Suprapubic skin (tissue), 4 donors: ENCODE data around the gene ANKRD6. TPM values are rescaled to one million over a fixed set of nuclear protein-coding genes. Genes with fewer than 3 reads are reported as not detected.

Source experiments
- DNase-seq, 2 donors: peaks; one replicate each; pipeline ENCODE4 v3.0.0-alpha.2; 2019; ENCODE audit warnings: low spot score in 2 of 2
- H3K27ac ChIP-seq: fragments of 200-600 bp; sonication (generic); one replicate; pipeline ENCODE4 v1.5.1; 2019
- H3K27me3 ChIP-seq: fragments of 200-600 bp; sonication (generic); one replicate; pipeline ENCODE4 v1.5.1; 2019
- H3K36me3 ChIP-seq: fragments of 200-600 bp; sonication (generic); one replicate; pipeline ENCODE4 v1.5.1; 2019
- H3K4me1 ChIP-seq: fragments of 200-600 bp; sonication (generic); one replicate; pipeline ENCODE4 v1.5.1; 2019
- H3K4me3 ChIP-seq: fragments of 200-600 bp; sonication (generic); one replicate; pipeline ENCODE4 v1.5.1; 2019; ENCODE audit warnings: mild to moderate bottlenecking
- H3K9me3 ChIP-seq: fragments of 200-600 bp; sonication (generic); one replicate; pipeline ENCODE4 v1.5.1; 2019
- EP300 ChIP-seq: sonication (generic); formaldehyde crosslinking; IDR thresholded peaks from one replicate; pipeline ENCODE4 v1.6.1; 2017; ENCODE audit warnings: antibody characterized with exemption
- POLR2A ChIP-seq, 2 donors: fragments of 450-650 bp; IDR thresholded peaks; one replicate each; pipeline ENCODE4 v1.6.1; 2017; ENCODE audit warnings: antibody characterized with exemption in 2 of 2, mild to moderate bottlenecking in 2 of 2, moderate library complexity in 2 of 2
- POLR2AphosphoS5 ChIP-seq, 3 donors: sonication (generic); formaldehyde crosslinking; IDR thresholded peaks; one replicate each; pipeline ENCODE4 v1.6.1; 2017; ENCODE audit warnings: antibody characterized with exemption in 3 of 3
- WGBS: methylation state at CpG from one replicate; pipeline ENCODE4 v1.1.5; 2018; 5-methylcytosine and 5-hydroxymethylcytosine counted together
- total RNA-seq, 4 donors: library from RNA; depleted of rRNA; stranded (reverse); fragments of >200 nt; gene quantifications; one replicate each; pipeline ENCODE4 v1.1.0, GENCODE V29; 2016
- TF ChIP-seq, protein P1 (sequence below), 2 donors: fragments of 200-600 bp in 1 of 2; fragments of 450-650 bp in 1 of 2; sonication (generic) in 1 of 2; IDR thresholded peaks; one replicate each; pipeline ENCODE4 v1.5.1; 2016 to 2019; ENCODE audit warnings: antibody characterized with exemption in 2 of 2, mild to moderate bottlenecking in 1 of 2, moderate library complexity in 1 of 2

Gene ANKRD6
- total RNA-seq, 4 donors from 2014 or later = 3.4 to 6.9 (median 5.4) TPM

DNA sequence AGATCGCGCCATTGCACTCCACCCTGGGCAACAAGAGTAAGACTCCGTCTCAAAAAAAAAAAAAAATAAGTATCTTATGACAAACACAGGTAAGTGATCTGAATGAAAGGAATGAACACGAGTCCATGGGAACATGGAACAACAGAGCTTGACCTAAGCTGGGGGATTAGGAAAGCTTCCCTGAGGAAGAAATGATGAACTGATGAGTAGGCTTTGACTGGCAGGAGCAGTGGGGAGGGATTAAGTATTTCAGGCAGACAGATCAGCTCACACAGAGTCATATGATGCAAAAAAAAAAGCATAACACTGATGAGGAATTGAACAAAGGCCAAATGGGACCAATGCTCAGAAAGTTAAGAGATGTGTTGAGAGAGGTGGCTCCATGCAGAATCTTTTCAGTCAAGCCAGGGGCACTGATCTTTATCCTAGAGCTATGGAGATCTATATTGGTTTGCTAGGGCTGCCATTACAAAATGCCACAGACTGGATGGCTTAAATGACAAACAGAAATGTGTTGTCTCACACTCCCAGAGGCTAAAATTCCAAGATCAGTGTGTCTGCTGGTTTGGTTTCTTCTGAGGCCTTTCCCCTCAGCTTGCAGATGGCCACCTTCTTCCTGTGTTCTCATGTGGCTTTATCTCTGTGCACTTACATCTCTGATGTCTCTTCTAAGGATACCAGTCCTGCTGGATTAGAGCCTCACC is 85.6 kb downstream of the ANKRD6 start:
- H3K4me1 ChIP-seq = no peaks in the 10 kb centered on the region
- H3K27me3 ChIP-seq = no peaks in the 10 kb centered on the region
- no peaks in the 10 kb centered on the region for H3K9me3 ChIP-seq
- no peak for TF ChIP-seq EP300
- no peak for TF ChIP-seq POLR2A (IDR thresholded peaks at IDR 0.05)
- TF ChIP-seq, protein P1, sequence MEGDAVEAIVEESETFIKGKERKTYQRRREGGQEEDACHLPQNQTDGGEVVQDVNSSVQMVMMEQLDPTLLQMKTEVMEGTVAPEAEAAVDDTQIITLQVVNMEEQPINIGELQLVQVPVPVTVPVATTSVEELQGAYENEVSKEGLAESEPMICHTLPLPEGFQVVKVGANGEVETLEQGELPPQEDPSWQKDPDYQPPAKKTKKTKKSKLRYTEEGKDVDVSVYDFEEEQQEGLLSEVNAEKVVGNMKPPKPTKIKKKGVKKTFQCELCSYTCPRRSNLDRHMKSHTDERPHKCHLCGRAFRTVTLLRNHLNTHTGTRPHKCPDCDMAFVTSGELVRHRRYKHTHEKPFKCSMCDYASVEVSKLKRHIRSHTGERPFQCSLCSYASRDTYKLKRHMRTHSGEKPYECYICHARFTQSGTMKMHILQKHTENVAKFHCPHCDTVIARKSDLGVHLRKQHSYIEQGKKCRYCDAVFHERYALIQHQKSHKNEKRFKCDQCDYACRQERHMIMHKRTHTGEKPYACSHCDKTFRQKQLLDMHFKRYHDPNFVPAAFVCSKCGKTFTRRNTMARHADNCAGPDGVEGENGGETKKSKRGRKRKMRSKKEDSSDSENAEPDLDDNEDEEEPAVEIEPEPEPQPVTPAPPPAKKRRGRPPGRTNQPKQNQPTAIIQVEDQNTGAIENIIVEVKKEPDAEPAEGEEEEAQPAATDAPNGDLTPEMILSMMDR (IDR thresholded peaks at IDR 0.05) = no peak
- no peak for TF ChIP-seq POLR2AphosphoS5 (IDR thresholded peaks at IDR 0.05)
- H3K4me3 ChIP-seq = no peak overlapping the region
- no peak for DNase-seq
- WGBS = 97% methylated on average over 4 of the region's 4 CpGs
- H3K36me3 ChIP-seq = no peaks in the 10 kb centered on the region
- H3K27ac ChIP-seq = no peak overlapping the region

DNA sequence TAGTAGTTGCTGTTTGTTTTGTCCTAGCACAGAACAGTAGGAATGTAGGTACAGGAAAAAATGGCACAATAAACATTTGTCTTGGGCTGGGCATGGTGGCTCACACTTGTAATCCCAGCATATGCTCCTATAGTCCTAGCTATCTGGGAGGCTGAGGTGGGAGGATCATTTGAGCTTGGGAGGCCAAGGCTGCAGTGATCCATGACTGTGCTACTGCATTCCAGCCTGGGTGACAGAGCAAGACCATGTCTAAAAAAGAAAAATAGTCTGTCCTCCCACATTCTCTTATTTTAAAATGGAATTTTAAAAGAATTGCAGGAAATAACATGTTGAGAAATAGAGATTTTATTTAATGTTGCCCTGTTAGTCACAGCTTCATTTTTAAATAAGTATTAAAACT is 87.8 kb downstream of the ANKRD6 start:
- no peaks in the 10 kb centered on the region for H3K27me3 ChIP-seq
- H3K4me1 ChIP-seq = no peaks in the 10 kb centered on the region
- TF ChIP-seq POLR2A (IDR thresholded peaks at IDR 0.05) (no peak), EP300 (no peak), POLR2AphosphoS5 (IDR thresholded peaks at IDR 0.05) (no peak)
- TF ChIP-seq, protein P1 (IDR thresholded peaks at IDR 0.05) = no peak
- no peaks in the 10 kb centered on the region for H3K9me3 ChIP-seq
- DNase-seq = no peak
- H3K4me3 ChIP-seq = no peak overlapping the region
- H3K27ac ChIP-seq = no peak overlapping the region
- H3K36me3 ChIP-seq = no peaks in the 10 kb centered on the region

DNA sequence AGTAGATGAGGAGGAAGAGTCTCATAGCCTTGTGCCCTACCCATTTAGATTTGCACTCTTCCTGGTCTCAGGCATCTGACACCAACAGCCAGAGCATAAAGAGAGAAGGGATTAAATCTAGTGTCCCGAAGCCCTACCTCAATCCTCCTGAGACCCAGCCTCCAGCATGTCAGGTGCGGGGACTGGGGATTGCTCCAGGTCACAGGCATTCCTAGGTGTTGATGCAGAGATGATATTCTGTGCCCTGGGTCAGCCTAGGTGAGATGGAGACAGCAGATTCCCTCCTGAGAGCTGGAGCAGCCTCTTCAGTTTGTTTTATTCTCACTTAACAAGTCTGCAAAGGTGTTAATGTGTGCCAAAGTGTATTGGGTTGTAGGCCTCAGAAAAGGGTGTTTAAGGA is 89.8 kb downstream of the ANKRD6 start:
- no peak for TF ChIP-seq POLR2A (IDR thresholded peaks at IDR 0.05)
- no peak for TF ChIP-seq EP300
- no peak for TF ChIP-seq POLR2AphosphoS5 (IDR thresholded peaks at IDR 0.05)
- TF ChIP-seq, protein P1 (IDR thresholded peaks at IDR 0.05) = no peak
- Histone ChIP-seq H3K36me3 (no peaks in the 10 kb centered on the region), H3K4me3 (no peak overlapping the region), H3K27me3 (no peaks in the 10 kb centered on the region), H3K27ac (no peak overlapping the region), H3K9me3 (no peaks in the 10 kb centered on the region), H3K4me1 (no peaks in the 10 kb centered on the region)
- WGBS = 52% methylated on average over 2 of the region's 2 CpGs
- no peak for DNase-seq

DNA sequence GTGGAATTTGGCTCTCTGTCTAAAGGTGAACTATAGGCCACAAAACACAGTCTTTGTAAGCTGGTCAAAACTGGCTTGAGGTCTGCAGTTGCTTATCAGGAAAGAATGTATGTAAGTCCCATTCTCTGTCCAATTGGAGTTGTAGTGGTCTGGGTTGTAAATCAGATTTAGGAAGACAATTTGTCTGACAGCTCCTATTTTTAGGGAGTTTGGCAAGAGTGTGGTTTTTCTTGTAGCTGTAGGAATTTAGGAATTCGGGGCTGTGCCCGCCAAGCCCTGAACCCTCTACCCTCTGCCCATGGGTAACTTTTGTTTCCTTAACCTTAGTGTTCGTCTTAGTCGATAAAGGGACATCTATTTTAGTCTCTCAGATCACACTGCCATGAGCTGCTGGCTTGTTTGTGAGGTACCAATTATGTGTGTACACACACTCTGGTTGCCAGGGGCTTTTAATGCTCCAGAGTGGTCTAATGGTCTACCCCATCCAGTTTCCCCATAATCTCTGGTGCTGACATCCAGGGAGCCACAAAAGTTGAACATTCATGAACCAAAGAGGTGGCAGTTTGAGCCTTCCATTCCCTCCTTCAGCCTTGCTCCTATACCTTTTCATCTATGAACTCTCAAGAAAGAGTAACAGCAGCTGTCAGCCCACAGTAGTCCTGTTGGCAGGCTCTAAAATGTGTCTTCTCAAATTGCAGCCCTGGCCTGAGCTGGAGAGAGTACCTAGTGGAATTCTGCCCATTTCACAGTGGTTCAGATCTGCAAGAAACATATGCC is 93.0 kb downstream of the ANKRD6 start:
- no peak for DNase-seq
- Histone ChIP-seq H3K4me3 (no peak overlapping the region), H3K27me3 (no peaks in the 10 kb centered on the region), H3K9me3 (no peaks in the 10 kb centered on the region), H3K27ac (no peak overlapping the region), H3K36me3 (no peaks in the 10 kb centered on the region), H3K4me1 (no peaks in the 10 kb centered on the region)
- no peak for TF ChIP-seq POLR2A (IDR thresholded peaks at IDR 0.05)
- TF ChIP-seq EP300 = no peak
- TF ChIP-seq POLR2AphosphoS5 (IDR thresholded peaks at IDR 0.05) = no peak
- TF ChIP-seq, protein P1 (IDR thresholded peaks at IDR 0.05) = no peak
- WGBS = 95% methylated on average over 4 of the region's 4 CpGs

DNA sequence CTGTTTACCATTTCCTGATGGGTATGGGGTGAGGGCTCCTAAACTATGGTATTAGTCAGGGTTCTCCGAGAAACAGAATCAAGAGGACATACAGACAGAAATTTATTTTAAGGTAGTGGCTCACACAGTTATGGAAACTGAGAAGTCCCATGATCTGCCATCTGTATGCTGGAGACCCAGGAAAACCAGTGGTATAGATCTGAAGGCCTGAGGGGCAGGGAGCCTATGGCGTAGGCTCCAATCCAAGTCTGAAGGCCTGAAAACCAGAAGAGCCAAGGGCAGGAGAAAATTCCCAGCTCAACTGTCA is 93.6 kb downstream of the ANKRD6 start:
- DNase-seq = no peak
- Histone ChIP-seq H3K9me3 (no peaks in the 10 kb centered on the region), H3K4me3 (no peak overlapping the region), H3K4me1 (no peaks in the 10 kb centered on the region), H3K27me3 (no peaks in the 10 kb centered on the region), H3K27ac (no peak overlapping the region), H3K36me3 (no peaks in the 10 kb centered on the region)
- 90% methylated on average over 2 of the region's 2 CpGs for WGBS
- TF ChIP-seq, protein P1 (IDR thresholded peaks at IDR 0.05) = no peak
- no peak for TF ChIP-seq EP300
- TF ChIP-seq POLR2AphosphoS5 (IDR thresholded peaks at IDR 0.05) = no peak
- no peak for TF ChIP-seq POLR2A (IDR thresholded peaks at IDR 0.05)
